HG03442 (cell line): ENCODE data around the gene DCDC2C.
A peak's percentile ranks its signal among the peaks of the same experiment; 100 is the strongest.
"Not testable (repeated sequence)": the region's sequence is repeated elsewhere in the genome, so short reads cannot be mapped to it uniquely, and the experiment has no call there.

ENCODE experiments used
- ATAC-seq: cut with Tn5 transposase; IDR thresholded peaks from one replicate; pipeline ENCODE4 v1.9.1; 2021; ENCODE audit warnings: mild to moderate bottlenecking, moderate library complexity; ENCODE audit not compliant: unreplicated experiment

DCDC2C gene

GRCh38 chr2:3703236-3703756, at the start of gene DCDC2C:
Gene DCDC2C, plus strand, starts transcription at chr2:3703575. Its CDS starts 177 bp downstream, at chr2:3703752.
- no peak for ATAC-seq

- ATAC-seq: no peak
These were observed 49.4 kb upstream of the DCDC2C start for GRCh38 chr2:3654011-3654410.

GRCh38 chr2:3654531-3655225, 48.7 kb upstream of the DCDC2C start:
- no peak for ATAC-seq

GRCh38 chr2:3655871-3656761, 47.3 kb upstream of the DCDC2C start:
- no peak for ATAC-seq

GRCh38 chr2:3656762-3657721, 46.3 kb upstream of the DCDC2C start:
- peak; percentile 32 for ATAC-seq

- no peak for ATAC-seq
These were observed 45.5 kb upstream of the DCDC2C start, which contains the start of gene ALLC for GRCh38 chr2:3657881-3658280. Gene ALLC, plus strand, starts transcription at chr2:3658200. Its CDS starts 12,958 bp downstream, at chr2:3671158.

GRCh38 chr2:3659447-3660432, 43.6 kb upstream of the DCDC2C start:
- ATAC-seq: no peak

GRCh38 chr2:3660640-3661039, 42.7 kb upstream of the DCDC2C start:
- not testable (repeated sequence) for ATAC-seq

- ATAC-seq: no peak
These were observed 42.2 kb upstream of the DCDC2C start for GRCh38 chr2:3661149-3661660.

- no peak for ATAC-seq
These were observed 41.1 kb upstream of the DCDC2C start for GRCh38 chr2:3662239-3662638.

- ATAC-seq: no peak
These were observed 39.3 kb upstream of the DCDC2C start for GRCh38 chr2:3664118-3664517.

- no peak for ATAC-seq
These were observed 38.5 kb upstream of the DCDC2C start for GRCh38 chr2:3664925-3665324.

- ATAC-seq: no peak
These were observed 37.3 kb upstream of the DCDC2C start for GRCh38 chr2:3665886-3666612.

- ATAC-seq: no peak
These were observed 36.8 kb upstream of the DCDC2C start for GRCh38 chr2:3666613-3666975.

GRCh38 chr2:3667151-3667631, 36.2 kb upstream of the DCDC2C start:
- ATAC-seq: no peak

GRCh38 chr2:3669656-3670055, 33.7 kb upstream of the DCDC2C start:
- no peak for ATAC-seq

GRCh38 chr2:3670376-3670775, 33.0 kb upstream of the DCDC2C start:
- no peak for ATAC-seq

GRCh38 chr2:3670941-3671340, 32.4 kb upstream of the DCDC2C start:
- ATAC-seq: no peak
